ENCODE data around the gene MEMO1. TPM values are rescaled to one million over a fixed set of nuclear protein-coding genes. Genes with fewer than 3 reads are reported as not detected.

The MEMO1 gene
- total and polyA plus RNA-seq, 8 donors: 10.5 to 20.4 (median 16.3) TPM

GRCh38 chr2:31835450-31835849 lies 175.4 kb downstream of the MEMO1 start:
- no peak for DNase-seq
- Histone ChIP-seq H3K27me3 (no peaks in the 10 kb centered on the region), H3K4me1 (no peaks in the 10 kb centered on the region), H3K27ac (no peak overlapping the region), H3K36me3 (no peaks in the 10 kb centered on the region), H3K9me3 (no peaks in the 10 kb centered on the region), H3K4me3 (no peak overlapping the region)
- intact Hi-C loops (cut with DNase I): no loop called here
- no peak for TF ChIP-seq CTCF (IDR thresholded peaks at IDR 0.05)
- WGBS, 2 donors: 66 to 75% methylated on average over 1 of the region's 1 CpG
- peak; percentile 5 for FAIRE-seq
- ATAC-seq: no peak

- FAIRE-seq (no peak), DNase-seq (no peak), ATAC-seq (no peak)
- Histone ChIP-seq H3K36me3 (no peaks in the 10 kb centered on the region), H3K9me3 (no peaks in the 10 kb centered on the region), H3K4me1 (no peaks in the 10 kb centered on the region), H3K27ac (no peak overlapping the region), H3K27me3 (no peaks in the 10 kb centered on the region), H3K4me3 (no peak overlapping the region)
- TF ChIP-seq CTCF (IDR thresholded peaks at IDR 0.05): no peak
- WGBS, 2 donors: 84 to 86% methylated on average over 5 of the region's 5 CpGs
- intact Hi-C loops (cut with DNase I): no loop called here
These were observed 178.4 kb downstream of the MEMO1 start for GRCh38 chr2:31832363-31832762.

GRCh38 chr2:31831585-31831984 lies 179.2 kb downstream of the MEMO1 start:
- Histone ChIP-seq H3K9me3 (no peaks in the 10 kb centered on the region), H3K27me3 (no peaks in the 10 kb centered on the region), H3K4me1 (no peaks in the 10 kb centered on the region), H3K36me3 (no peaks in the 10 kb centered on the region), H3K4me3 (no peak overlapping the region), H3K27ac (no peak overlapping the region)
- intact Hi-C loops (cut with DNase I): no loop called here
- no peak for TF ChIP-seq CTCF (IDR thresholded peaks at IDR 0.05)
- ATAC-seq (no peak), DNase-seq (no peak), FAIRE-seq (no peak)
- WGBS, 2 donors: 83 to 85% methylated on average over 2 of the region's 2 CpGs

- no peak for ATAC-seq
- intact Hi-C loops (cut with DNase I): no loop called here
- Histone ChIP-seq H3K36me3 (no peaks in the 10 kb centered on the region), H3K4me1 (no peaks in the 10 kb centered on the region), H3K27me3 (no peaks in the 10 kb centered on the region), H3K9me3 (no peaks in the 10 kb centered on the region), H3K4me3 (no peak overlapping the region), H3K27ac (no peak overlapping the region)
- DNase-seq: no peak
- TF ChIP-seq CTCF (IDR thresholded peaks at IDR 0.05): no peak
- no peak for FAIRE-seq
- WGBS, 2 donors: 69 to 77% methylated on average over 2 of the region's 2 CpGs
These were observed 181.9 kb downstream of the MEMO1 start for GRCh38 chr2:31828891-31829290.

GRCh38 chr2:31823558-31823957 lies 187.2 kb downstream of the MEMO1 start:
- Histone ChIP-seq H3K4me1 (no peaks in the 10 kb centered on the region), H3K27me3 (no peaks in the 10 kb centered on the region), H3K4me3 (no peak overlapping the region), H3K27ac (no peak overlapping the region), H3K36me3 (no peaks in the 10 kb centered on the region), H3K9me3 (no peaks in the 10 kb centered on the region)
- ATAC-seq (no peak), FAIRE-seq (no peak), DNase-seq (no peak)
- no peak for TF ChIP-seq CTCF (IDR thresholded peaks at IDR 0.05)
- 80 to 87% methylated on average over 11 of the region's 11 CpGs for WGBS, 2 donors
- intact Hi-C loops (cut with DNase I): no loop called here
